Progenitor cell of endocrine pancreas (in vitro differentiated cells): Measurements from ENCODE around the gene ARIH2. TPM values are rescaled to one million over a fixed set of nuclear protein-coding genes. Genes with fewer than 3 reads are reported as not detected.

Experiments used
- DNase-seq: peaks from one replicate; pipeline ENCODE4 v3.0.0; 2021; ENCODE audit warnings: low spot score; ENCODE audit not compliant: unreplicated experiment
- H3K27ac Mint-ChIP-seq: 2 replicates; pipeline ENCODE4 v1.8.0; 2021; ENCODE audit warnings: mild to moderate bottlenecking, moderate library complexity, mixed read lengths
- H3K27me3 Mint-ChIP-seq: 2 replicates; pipeline ENCODE4 v1.8.0; 2021; ENCODE audit warnings: mixed read lengths
- H3K36me3 Mint-ChIP-seq: 2 replicates; pipeline ENCODE4 v1.8.0; 2022; ENCODE audit warnings: mixed read lengths; ENCODE audit not compliant: insufficient read depth
- H3K4me1 Mint-ChIP-seq: 2 replicates; pipeline ENCODE4 v1.8.0; 2021; ENCODE audit warnings: low read depth, mixed read lengths
- H3K4me3 Mint-ChIP-seq: 2 replicates; pipeline ENCODE4 v1.8.0; 2021; ENCODE audit warnings: low read depth, mild to moderate bottlenecking, moderate library complexity, mixed read lengths
- H3K9me3 Mint-ChIP-seq: 2 replicates; pipeline ENCODE4 v1.8.0; 2021; ENCODE audit warnings: low read depth, mixed read lengths
- CTCF ChIP-seq: fragments of 200-600 bp; sonication (generic); IDR thresholded peaks from one replicate; pipeline ENCODE4 v1.5.0; 2021; ENCODE audit warnings: antibody characterized with exemption, mild to moderate bottlenecking; ENCODE audit not compliant: unreplicated experiment
- total RNA-seq: library from RNA; stranded (reverse); gene quantifications from 2 replicates; pipeline ENCODE4 v1.2.1, GENCODE V29; 2021

The ARIH2 gene
- total RNA-seq, 1 donor from 2014 or later = 105 TPM

GRCh38 chr3:49013113-49013737, 94.6 kb downstream of the ARIH2 start:
- H3K27me3 Mint-ChIP-seq = no peaks in the 10 kb centered on the region

GRCh38 chr3:49013738-49014660, 95.4 kb downstream of the ARIH2 start:
- H3K27ac Mint-ChIP-seq = no peak overlapping the region
- peak; percentile 68 for TF ChIP-seq CTCF
- no peak overlapping the region for H3K4me3 Mint-ChIP-seq
- peaks cover 24% of the 10 kb centered on the region for H3K36me3 Mint-ChIP-seq
- no peaks in the 10 kb centered on the region for H3K9me3 Mint-ChIP-seq
- DNase-seq = peak; percentile 56
- H3K4me1 Mint-ChIP-seq = peaks cover 9% of the 10 kb centered on the region
- no peaks in the 10 kb centered on the region for H3K27me3 Mint-ChIP-seq

More at GRCh38 chr3:49013113-49013737, 94.6 kb downstream of the ARIH2 start:
- H3K9me3 Mint-ChIP-seq = no peaks in the 10 kb centered on the region
- peaks cover 9% of the 10 kb centered on the region for H3K4me1 Mint-ChIP-seq
- DNase-seq = no peak
- H3K4me3 Mint-ChIP-seq = no peak overlapping the region
- no peak for TF ChIP-seq CTCF
- peaks cover 27% of the 10 kb centered on the region for H3K36me3 Mint-ChIP-seq
- no peak overlapping the region for H3K27ac Mint-ChIP-seq

GRCh38 chr3:49015072-49015471, 96.4 kb downstream of the ARIH2 start:
- H3K9me3 Mint-ChIP-seq = no peaks in the 10 kb centered on the region
- H3K4me1 Mint-ChIP-seq = peaks cover 12% of the 10 kb centered on the region
- no peak for TF ChIP-seq CTCF
- no peak overlapping the region for H3K27ac Mint-ChIP-seq
- peak overlapping the region; percentile 42 for H3K4me3 Mint-ChIP-seq
- H3K36me3 Mint-ChIP-seq = peaks cover 21% of the 10 kb centered on the region
- H3K27me3 Mint-ChIP-seq = no peaks in the 10 kb centered on the region
- DNase-seq = no peak

- H3K9me3 Mint-ChIP-seq = no peaks in the 10 kb centered on the region
- no peak for TF ChIP-seq CTCF
- H3K4me3 Mint-ChIP-seq = no peak overlapping the region
- H3K36me3 Mint-ChIP-seq = peaks cover 21% of the 10 kb centered on the region
- H3K4me1 Mint-ChIP-seq = peaks cover 16% of the 10 kb centered on the region
- no peaks in the 10 kb centered on the region for H3K27me3 Mint-ChIP-seq
- H3K27ac Mint-ChIP-seq = no peak overlapping the region
- DNase-seq = no peak
Measured at GRCh38 chr3:49015765-49016164, 97.1 kb downstream of the ARIH2 start.

GRCh38 chr3:49016414-49017228, 98.0 kb downstream of the ARIH2 start:
- H3K36me3 Mint-ChIP-seq = peaks cover 16% of the 10 kb centered on the region
- TF ChIP-seq CTCF = no peak
- H3K27ac Mint-ChIP-seq = no peak overlapping the region
- DNase-seq = no peak
- no peaks in the 10 kb centered on the region for H3K27me3 Mint-ChIP-seq
- H3K9me3 Mint-ChIP-seq = no peaks in the 10 kb centered on the region
- H3K4me1 Mint-ChIP-seq = peaks cover 16% of the 10 kb centered on the region
- peak overlapping the region; percentile 94 for H3K4me3 Mint-ChIP-seq
